GM21717 (cell line): Measurements from ENCODE around the gene WFIKKN2.

Source experiments
- ATAC-seq: cut with Tn5 transposase; IDR thresholded peaks from one replicate; pipeline ENCODE4 v1.9.1; 2021; ENCODE audit warnings: mild to moderate bottlenecking, moderate library complexity; ENCODE audit not compliant: unreplicated experiment

WFIKKN2 gene

GRCh38 chr17:50808413-50808812 is 27.0 kb upstream of the WFIKKN2 start:
- no peak for ATAC-seq

- no peak for ATAC-seq
Measured at GRCh38 chr17:50808888-50809287, 26.5 kb upstream of the WFIKKN2 start.

GRCh38 chr17:50813583-50813982 is 21.8 kb upstream of the WFIKKN2 start:
- no peak for ATAC-seq

GRCh38 chr17:50815400-50815799 is 20.0 kb upstream of the WFIKKN2 start:
- ATAC-seq: no peak

- no peak for ATAC-seq
Measured at GRCh38 chr17:50816271-50816670, 19.1 kb upstream of the WFIKKN2 start.

GRCh38 chr17:50816771-50817751 is 18.3 kb upstream of the WFIKKN2 start:
- no peak for ATAC-seq

GRCh38 chr17:50817838-50818237 is 17.5 kb upstream of the WFIKKN2 start:
- ATAC-seq: no peak

- no peak for ATAC-seq
Measured at GRCh38 chr17:50818261-50818660, 17.1 kb upstream of the WFIKKN2 start.

GRCh38 chr17:50818921-50819657 is 16.3 kb upstream of the WFIKKN2 start:
- ATAC-seq: no peak

GRCh38 chr17:50820651-50821050 is 14.7 kb upstream of the WFIKKN2 start:
- ATAC-seq: no peak

GRCh38 chr17:50822550-50822949 is 12.8 kb upstream of the WFIKKN2 start:
- no peak for ATAC-seq

- no peak for ATAC-seq
Measured at GRCh38 chr17:50824429-50824828, 11.0 kb upstream of the WFIKKN2 start.

- no peak for ATAC-seq
Measured at GRCh38 chr17:50825188-50825587, 10.2 kb upstream of the WFIKKN2 start.

GRCh38 chr17:50828508-50829170 is 6.7 kb upstream of the WFIKKN2 start:
- ATAC-seq: peak; percentile 68

- no peak for ATAC-seq
Measured at GRCh38 chr17:50829332-50829731, 6.1 kb upstream of the WFIKKN2 start.

- ATAC-seq: no peak
Measured at GRCh38 chr17:50830352-50830751, 5.0 kb upstream of the WFIKKN2 start.

GRCh38 chr17:50830994-50831393 is 4.4 kb upstream of the WFIKKN2 start:
- no peak for ATAC-seq

- ATAC-seq: no peak
Measured at GRCh38 chr17:50831471-50831928, 3.9 kb upstream of the WFIKKN2 start.

GRCh38 chr17:50832267-50832863 is 3.0 kb upstream of the WFIKKN2 start:
- no peak for ATAC-seq

- ATAC-seq: no peak
Measured at GRCh38 chr17:50832864-50833381, 2.5 kb upstream of the WFIKKN2 start.
